ENCODE data around the gene MEFV.
"Not testable (repeated sequence)": the region's sequence is repeated elsewhere in the genome, so short reads cannot be mapped to it uniquely, and the experiment has no call there.

Gene MEFV

GRCh38 chr16:3212567-3212966 lies 43.9 kb downstream of the MEFV start:
- H3K4me3 ChIP-seq (ENCODE audit: low read length in 2 of 2), result no peak overlapping the region
- H3K79me1 ChIP-seq (ENCODE audit: low read depth, low read length), result peaks cover 2% of the 10 kb centered on the region
- no peak overlapping the region for H3K18ac ChIP-seq (ENCODE audit: low read length)
- no peak overlapping the region for H4K91ac ChIP-seq (ENCODE audit: low read depth, low read length, poor library complexity)
- no peak overlapping the region for H3K27ac ChIP-seq (replicated peaks; ENCODE audit: low read length)
- H3K4ac ChIP-seq (ENCODE audit: low read length), result no peak overlapping the region
- H3K4me1 ChIP-seq (ENCODE audit: control insufficient read depth in 2 of 2, insufficient read depth in 1 of 2, low read depth in 1 of 2, low read length in 2 of 2), result no peaks in the 10 kb centered on the region
- H2BK15ac ChIP-seq (ENCODE audit: low read length), result no peak overlapping the region
- H2AK5ac ChIP-seq (ENCODE audit: low read depth, low read length), result no peak overlapping the region
- H3K9me3 ChIP-seq (replicated peaks in 1 of 2; ENCODE audit: control insufficient read depth in 2 of 2, insufficient read depth in 1 of 2, low read depth in 1 of 2, low read length in 2 of 2), result peaks cover 2 to 11% of the 10 kb centered on the region in 2 donors
- H2BK120ac ChIP-seq (ENCODE audit: low read depth, low read length), result no peak overlapping the region
- H4K8ac ChIP-seq (ENCODE audit: low read depth, low read length), result no peak overlapping the region
- H3K27me3 ChIP-seq (ENCODE audit: control insufficient read depth in 3 of 3, insufficient read depth in 3 of 3, low read depth in 1 of 3, low read length in 3 of 3), result peaks cover 0 to 1% (median 0%) of the 10 kb centered on the region in 3 experiments
- WGBS, 2 donors (ENCODE audit: extremely low coverage in 2 of 2, insufficient read length in 2 of 2, insufficient replicate concordance in 1 of 2), result no CpG with 5 or more reads among the region's 1 CpG
- H3K14ac ChIP-seq (ENCODE audit: low read length), result no peak overlapping the region
- no peak overlapping the region for H2BK12ac ChIP-seq (ENCODE audit: low read length)
- no peak overlapping the region for H2AFZ ChIP-seq (ENCODE audit: low read length)
- no peak for DNase-seq (ENCODE audit: low spot score)
- H2BK5ac ChIP-seq (ENCODE audit: low read length), result no peak overlapping the region
- no peak overlapping the region for H3K4me2 ChIP-seq (ENCODE audit: insufficient read depth, low read length, poor library complexity, severe bottlenecking)
- no peaks in the 10 kb centered on the region for H3K36me3 ChIP-seq (replicated peaks in 1 of 2; ENCODE audit: control insufficient read depth in 2 of 2, insufficient read depth in 2 of 2, low read length in 2 of 2)
- no peak overlapping the region for H3K9ac ChIP-seq (ENCODE audit: low read depth, low read length, poor library complexity)
- no peak overlapping the region for H3K23ac ChIP-seq (ENCODE audit: low read depth, low read length, poor library complexity)

GRCh38 chr16:3212006-3212405 lies 44.4 kb downstream of the MEFV start:
- H2BK12ac ChIP-seq (ENCODE audit: low read length), result no peak overlapping the region
- H2BK15ac ChIP-seq (ENCODE audit: low read length), result no peak overlapping the region
- peaks cover 3 to 11% of the 10 kb centered on the region in 2 donors for H3K9me3 ChIP-seq (replicated peaks in 1 of 2; ENCODE audit: control insufficient read depth in 2 of 2, insufficient read depth in 1 of 2, low read depth in 1 of 2, low read length in 2 of 2)
- peaks cover 0 to 1% (median 0%) of the 10 kb centered on the region in 3 experiments for H3K27me3 ChIP-seq (ENCODE audit: control insufficient read depth in 3 of 3, insufficient read depth in 3 of 3, low read depth in 1 of 3, low read length in 3 of 3)
- WGBS, 2 donors (ENCODE audit: extremely low coverage in 2 of 2, insufficient read length in 2 of 2, insufficient replicate concordance in 1 of 2), result no CpG with 5 or more reads among the region's 3 CpGs
- H3K9ac ChIP-seq (ENCODE audit: low read depth, low read length, poor library complexity), result no peak overlapping the region
- H4K91ac ChIP-seq (ENCODE audit: low read depth, low read length, poor library complexity), result no peak overlapping the region
- no peaks in the 10 kb centered on the region for H3K36me3 ChIP-seq (replicated peaks in 1 of 2; ENCODE audit: control insufficient read depth in 2 of 2, insufficient read depth in 2 of 2, low read length in 2 of 2)
- no peak overlapping the region for H3K4me3 ChIP-seq (ENCODE audit: low read length in 2 of 2)
- H3K4ac ChIP-seq (ENCODE audit: low read length), result no peak overlapping the region
- H3K14ac ChIP-seq (ENCODE audit: low read length), result no peak overlapping the region
- H3K23ac ChIP-seq (ENCODE audit: low read depth, low read length, poor library complexity), result no peak overlapping the region
- H3K4me2 ChIP-seq (ENCODE audit: insufficient read depth, low read length, poor library complexity, severe bottlenecking), result no peak overlapping the region
- H3K27ac ChIP-seq (replicated peaks; ENCODE audit: low read length), result no peak overlapping the region
- H2BK5ac ChIP-seq (ENCODE audit: low read length), result no peak overlapping the region
- H3K79me1 ChIP-seq (ENCODE audit: low read depth, low read length), result peaks cover 2% of the 10 kb centered on the region
- H2AK5ac ChIP-seq (ENCODE audit: low read depth, low read length), result no peak overlapping the region
- H3K4me1 ChIP-seq (ENCODE audit: control insufficient read depth in 2 of 2, insufficient read depth in 1 of 2, low read depth in 1 of 2, low read length in 2 of 2), result no peaks in the 10 kb centered on the region
- no peak overlapping the region for H4K8ac ChIP-seq (ENCODE audit: low read depth, low read length)
- H2AFZ ChIP-seq (ENCODE audit: low read length), result peak overlapping the region; percentile 35
- H3K18ac ChIP-seq (ENCODE audit: low read length), result no peak overlapping the region
- no peak for DNase-seq (ENCODE audit: low spot score)
- H2BK120ac ChIP-seq (ENCODE audit: low read depth, low read length), result no peak overlapping the region

DNA sequence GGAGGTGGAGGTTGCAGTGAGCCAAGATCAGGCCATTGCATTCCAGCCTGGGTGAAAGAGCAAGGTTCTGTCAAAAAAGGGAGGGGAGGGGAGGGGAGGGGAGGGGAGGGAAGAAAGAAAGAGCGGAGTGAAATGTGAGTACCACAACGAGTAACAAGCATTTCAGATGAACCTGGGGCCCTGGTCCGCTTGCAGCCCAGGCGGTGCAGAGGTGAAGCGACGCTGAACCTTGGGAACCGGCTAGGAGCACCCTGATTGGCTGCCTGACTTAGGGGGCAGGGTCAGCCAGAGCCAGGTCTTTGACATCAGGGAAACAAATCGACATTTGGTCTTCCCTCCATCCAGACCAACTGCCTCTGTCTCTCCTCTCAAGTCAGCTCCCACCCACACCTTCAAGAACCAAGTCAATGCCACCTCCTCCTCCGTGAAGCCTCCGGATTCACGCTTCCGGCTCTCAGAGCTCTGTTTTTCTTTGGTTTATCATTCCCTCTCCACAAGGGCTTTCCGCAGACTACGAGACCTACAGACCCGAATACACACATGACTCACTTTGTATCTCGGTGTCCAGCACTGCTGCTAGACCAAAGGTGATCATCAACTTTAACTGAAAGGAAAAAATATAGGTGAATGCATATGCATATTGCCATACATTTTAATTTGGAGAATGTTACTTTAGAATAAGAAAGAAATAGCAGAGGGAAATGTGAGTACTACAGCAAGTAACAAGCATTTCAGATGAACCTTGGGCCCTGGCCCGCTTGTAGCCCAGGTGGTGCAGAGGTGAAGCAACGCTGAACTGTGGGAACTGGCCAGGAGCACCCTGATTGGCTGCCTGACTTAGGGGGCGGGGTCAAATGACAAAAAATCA lies 49.1 kb downstream of the MEFV start:
- H3K14ac ChIP-seq (ENCODE audit: low read length), result no peak overlapping the region
- no peak for DNase-seq (ENCODE audit: low spot score)
- no peaks in the 10 kb centered on the region for H3K79me1 ChIP-seq (ENCODE audit: low read depth, low read length)
- H2AFZ ChIP-seq (ENCODE audit: low read length), result no peak overlapping the region
- no peak overlapping the region for H3K4me2 ChIP-seq (ENCODE audit: insufficient read depth, low read length, poor library complexity, severe bottlenecking)
- H4K91ac ChIP-seq (ENCODE audit: low read depth, low read length, poor library complexity), result no peak overlapping the region
- H3K9ac ChIP-seq (ENCODE audit: low read depth, low read length, poor library complexity), result no peak overlapping the region
- H3K4ac ChIP-seq (ENCODE audit: low read length), result no peak overlapping the region
- H2BK5ac ChIP-seq (ENCODE audit: low read length), result no peak overlapping the region
- H2BK12ac ChIP-seq (ENCODE audit: low read length), result no peak overlapping the region
- no CpG with 5 or more reads among the region's 19 CpGs for WGBS, 2 donors (ENCODE audit: extremely low coverage in 2 of 2, insufficient read length in 2 of 2, insufficient replicate concordance in 1 of 2)
- H2AK5ac ChIP-seq (ENCODE audit: low read depth, low read length), result no peak overlapping the region
- H4K8ac ChIP-seq (ENCODE audit: low read depth, low read length), result no peak overlapping the region
- H3K4me1 ChIP-seq (ENCODE audit: control insufficient read depth in 2 of 2, insufficient read depth in 1 of 2, low read depth in 1 of 2, low read length in 2 of 2), result peaks cover 0 to 7% of the 10 kb centered on the region in 2 donors
- H3K18ac ChIP-seq (ENCODE audit: low read length), result no peak overlapping the region
- H3K9me3 ChIP-seq (replicated peaks in 1 of 2; ENCODE audit: control insufficient read depth in 2 of 2, insufficient read depth in 1 of 2, low read depth in 1 of 2, low read length in 2 of 2), result peaks cover 11 to 17% of the 10 kb centered on the region in 2 donors
- H3K23ac ChIP-seq (ENCODE audit: low read depth, low read length, poor library complexity), result no peak overlapping the region
- no peaks in the 10 kb centered on the region for H3K27me3 ChIP-seq (ENCODE audit: control insufficient read depth in 3 of 3, insufficient read depth in 3 of 3, low read depth in 1 of 3, low read length in 3 of 3)
- H3K27ac ChIP-seq (replicated peaks; ENCODE audit: low read length), result no peak overlapping the region
- no peak overlapping the region for H3K4me3 ChIP-seq (ENCODE audit: low read length in 2 of 2)
- H3K36me3 ChIP-seq (replicated peaks in 1 of 2; ENCODE audit: control insufficient read depth in 2 of 2, insufficient read depth in 2 of 2, low read length in 2 of 2), result no peaks in the 10 kb centered on the region
- no peak overlapping the region for H2BK120ac ChIP-seq (ENCODE audit: low read depth, low read length)
- no peak overlapping the region for H2BK15ac ChIP-seq (ENCODE audit: low read length)

DNA sequence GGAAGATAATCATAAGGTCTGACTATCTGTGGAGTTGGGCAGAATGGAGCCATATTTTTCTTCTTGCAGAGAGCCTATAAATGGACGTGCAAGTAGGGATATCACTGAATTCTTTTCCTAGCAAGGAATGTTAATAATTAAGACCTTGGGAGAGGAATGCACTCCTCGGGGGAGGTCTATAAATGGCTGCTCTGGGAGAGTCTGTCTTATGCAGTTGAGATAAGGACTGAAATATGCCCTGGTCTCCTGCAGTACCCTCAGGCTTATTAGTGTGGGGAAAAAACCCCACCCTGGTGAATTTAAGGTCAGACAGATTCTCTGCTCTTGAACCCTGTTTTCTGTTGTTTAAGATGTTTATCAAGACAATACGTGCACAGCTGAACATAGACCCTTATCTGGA lies 50.5 kb downstream of the MEFV start:
- H3K36me3 ChIP-seq (replicated peaks in 1 of 2; ENCODE audit: control insufficient read depth in 2 of 2, insufficient read depth in 2 of 2, low read length in 2 of 2); H2BK15ac ChIP-seq (ENCODE audit: low read length); H3K23ac ChIP-seq (ENCODE audit: low read depth, low read length, poor library complexity); H2BK120ac ChIP-seq (ENCODE audit: low read depth, low read length); H4K8ac ChIP-seq (ENCODE audit: low read depth, low read length); H4K91ac ChIP-seq (ENCODE audit: low read depth, low read length, poor library complexity); DNase-seq (ENCODE audit: low spot score); H2BK5ac ChIP-seq (ENCODE audit: low read length); H3K79me1 ChIP-seq (ENCODE audit: low read depth, low read length); H3K27ac ChIP-seq (replicated peaks; ENCODE audit: low read length); H3K4me1 ChIP-seq (ENCODE audit: control insufficient read depth in 2 of 2, insufficient read depth in 1 of 2, low read depth in 1 of 2, low read length in 2 of 2); H2AFZ ChIP-seq (ENCODE audit: low read length); H2BK12ac ChIP-seq (ENCODE audit: low read length); H3K18ac ChIP-seq (ENCODE audit: low read length); H3K27me3 ChIP-seq (ENCODE audit: control insufficient read depth in 3 of 3, insufficient read depth in 3 of 3, low read depth in 1 of 3, low read length in 3 of 3); H3K14ac ChIP-seq (ENCODE audit: low read length); H3K9ac ChIP-seq (ENCODE audit: low read depth, low read length, poor library complexity); H3K4me3 ChIP-seq (ENCODE audit: low read length in 2 of 2); H2AK5ac ChIP-seq (ENCODE audit: low read depth, low read length); H3K4me2 ChIP-seq (ENCODE audit: insufficient read depth, low read length, poor library complexity, severe bottlenecking); H3K4ac ChIP-seq (ENCODE audit: low read length): not testable (repeated sequence)
- H3K9me3 ChIP-seq (replicated peaks in 1 of 2; ENCODE audit: control insufficient read depth in 2 of 2, insufficient read depth in 1 of 2, low read depth in 1 of 2, low read length in 2 of 2), result peaks cover 11 to 14% of the 10 kb centered on the region in 2 donors
- no CpG with 5 or more reads among the region's 3 CpGs for WGBS, 2 donors (ENCODE audit: extremely low coverage in 2 of 2, insufficient read length in 2 of 2, insufficient replicate concordance in 1 of 2)

Data from neuronal stem cell (in vitro differentiated cells).